Measurements from ENCODE around the gene SGPP1. TPM values are rescaled to one million over a fixed set of nuclear protein-coding genes. Genes with fewer than 3 reads are reported as not detected.
"Not testable (repeated sequence)": the region's sequence is repeated elsewhere in the genome, so short reads cannot be mapped to it uniquely, and the experiment has no call there.

The SGPP1 gene
- total RNA-seq, 2 donors from 2014 or later: 16.4 to 17.7 TPM

DNA sequence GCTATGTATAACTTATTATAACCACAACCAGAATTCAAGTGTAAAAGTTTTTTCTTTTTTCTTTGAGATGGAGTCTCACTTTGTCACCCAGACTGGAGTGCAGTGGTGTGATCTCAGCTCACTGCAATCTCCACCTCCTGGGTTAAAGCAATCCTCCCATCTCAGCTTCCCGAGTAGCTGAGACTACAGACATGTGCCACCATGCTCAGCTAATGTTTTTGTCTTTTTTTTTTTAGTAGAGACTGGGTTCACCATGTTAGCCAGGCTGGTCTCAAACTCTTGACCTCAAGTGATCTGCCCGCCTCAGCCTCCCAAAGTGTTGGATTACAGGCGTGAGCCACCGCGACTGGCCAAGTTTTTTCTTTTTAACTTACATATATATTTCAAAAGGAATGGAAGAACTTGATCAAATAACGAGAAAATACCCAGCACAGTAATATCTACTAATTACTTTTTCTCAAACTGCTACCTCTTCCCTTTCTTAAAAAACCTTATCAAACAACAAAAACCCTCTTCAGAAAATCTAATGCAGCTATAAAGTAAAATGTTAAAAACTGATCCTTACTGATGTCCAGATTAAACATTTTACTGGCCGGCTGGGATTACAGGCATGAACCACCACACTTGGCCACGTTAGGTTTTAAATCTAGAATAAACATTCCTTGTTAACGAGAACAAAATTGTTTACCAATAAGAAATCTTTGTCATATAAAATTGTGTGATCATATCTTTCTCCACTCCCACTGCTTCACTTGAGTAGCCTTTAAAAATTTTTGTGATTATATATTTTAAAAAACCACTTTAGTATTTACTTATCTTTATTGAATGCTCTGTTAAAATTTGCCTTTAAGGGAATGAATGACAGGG, 44.9 kb downstream of the SGPP1 start:
- intact Hi-C loops (cut with DNase I): no loop called here
- no peak for DNase-seq (ENCODE audit: low spot score)

DNA sequence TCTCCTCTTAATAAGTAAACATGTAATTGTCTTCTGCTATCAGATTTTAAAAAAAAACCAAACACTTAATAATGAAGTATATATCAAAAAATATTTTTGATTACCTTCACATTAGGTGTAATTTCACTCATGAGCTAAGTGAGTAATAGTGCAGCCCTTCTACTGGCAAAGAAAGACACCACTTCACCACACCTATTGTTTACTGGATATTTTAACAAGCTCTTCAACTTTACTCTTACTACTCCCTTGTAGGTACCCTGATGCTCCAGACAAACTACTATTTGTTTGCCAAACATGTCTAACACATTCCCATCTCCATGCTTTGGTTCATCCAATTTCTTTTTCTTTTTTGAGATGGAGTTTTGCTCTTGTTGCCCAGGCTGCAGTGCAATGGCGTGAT, 49.3 kb downstream of the SGPP1 start:
- no peak for DNase-seq (ENCODE audit: low spot score)
- intact Hi-C loops (cut with DNase I): no loop called here

DNA sequence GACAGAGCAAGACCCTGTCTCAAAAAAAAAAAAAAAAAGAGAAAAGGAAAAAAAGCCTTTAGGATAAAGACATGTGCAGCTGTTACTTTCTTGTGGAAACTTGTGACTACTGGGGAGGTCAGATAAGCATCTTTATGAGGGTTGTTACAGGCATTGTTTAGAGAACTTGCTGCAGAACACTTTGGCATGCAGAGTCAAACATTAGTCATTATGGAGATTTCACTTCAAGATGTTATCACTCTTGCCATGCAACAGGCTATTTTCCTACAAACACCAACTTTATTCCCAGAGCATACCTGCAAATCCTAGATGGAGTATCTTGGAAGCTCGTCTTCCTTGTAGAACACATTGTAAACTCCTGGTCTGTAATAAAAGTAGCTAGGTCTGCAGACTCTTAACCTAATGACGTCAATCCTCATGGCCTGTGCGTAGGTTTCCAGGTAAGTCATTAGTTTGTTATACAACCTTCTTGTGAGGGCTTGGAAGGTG, 49.9 kb downstream of the SGPP1 start:
- intact Hi-C loops (cut with DNase I): no loop called here
- DNase-seq (ENCODE audit: low spot score): no peak

DNA sequence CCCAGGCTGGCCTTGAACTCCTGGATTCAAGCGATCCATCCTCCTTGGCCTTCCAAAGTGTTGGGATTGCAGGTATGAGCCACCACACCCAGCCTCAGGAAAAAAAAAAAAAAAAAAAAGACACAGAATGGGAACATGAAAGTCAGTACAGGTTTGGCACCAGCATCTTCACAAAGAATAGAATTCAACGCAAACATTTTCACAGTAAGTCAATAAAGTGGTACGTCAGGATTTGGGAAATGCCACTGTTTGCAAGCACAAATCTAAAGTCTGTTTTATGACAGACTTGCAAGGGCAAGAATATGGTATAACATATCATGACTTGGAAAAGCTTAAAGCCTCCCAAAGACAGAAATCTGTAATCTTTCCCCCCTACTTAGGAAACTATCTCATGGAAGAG, 51.2 kb downstream of the SGPP1 start:
- DNase-seq (ENCODE audit: low spot score): no peak
- intact Hi-C loops (cut with DNase I): no loop called here

DNA sequence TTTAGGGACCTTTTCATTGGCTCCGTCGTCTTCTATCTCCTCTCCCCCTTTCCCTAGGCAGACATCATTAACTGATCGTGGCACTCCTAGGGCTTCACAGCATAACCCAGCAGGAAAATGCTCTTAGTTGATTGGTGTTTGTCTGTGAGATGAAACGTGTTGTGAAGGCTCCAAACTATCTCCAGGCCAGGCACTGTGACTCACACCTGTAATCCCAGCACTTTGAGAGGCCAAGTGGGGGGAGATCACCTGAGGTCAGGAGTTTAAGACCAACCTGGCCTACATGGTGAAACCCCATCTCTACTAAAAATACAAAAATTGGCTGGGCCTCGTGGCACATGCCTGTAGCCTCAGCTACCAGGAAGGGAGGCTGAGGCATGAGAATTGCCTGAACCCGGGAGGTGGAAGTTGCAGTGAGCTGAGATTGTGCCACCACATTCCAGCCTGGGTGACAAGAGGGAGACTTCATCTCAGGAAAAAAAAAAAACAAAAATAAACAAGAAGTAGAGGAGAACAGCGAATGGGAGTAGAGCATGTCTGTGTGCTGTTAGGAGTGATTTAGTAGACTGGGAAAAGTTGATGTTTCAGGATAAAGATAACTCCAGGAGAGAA, 53.9 kb downstream of the SGPP1 start:
- intact Hi-C loops (cut with DNase I): no loop called here
- DNase-seq (ENCODE audit: low spot score): no peak

DNA sequence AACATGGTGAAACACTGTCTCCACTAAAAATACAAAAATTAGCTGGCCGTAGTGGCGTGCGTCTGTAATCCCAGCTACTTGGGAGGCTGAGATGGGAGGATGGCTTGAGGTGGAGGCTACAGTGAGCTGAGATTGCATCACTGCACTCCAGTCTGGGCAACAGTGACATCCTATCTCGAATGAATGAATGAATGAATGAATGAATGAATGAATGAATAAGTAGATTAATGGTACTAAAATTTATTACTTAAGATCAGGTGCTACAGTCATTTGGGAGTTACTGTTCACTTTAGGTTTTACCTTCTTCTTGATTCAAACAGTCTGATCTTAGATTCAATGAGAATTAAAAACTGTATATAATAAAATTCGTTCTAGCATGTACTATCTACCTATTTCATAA, 54.6 kb downstream of the SGPP1 start:
- DNase-seq (ENCODE audit: low spot score): no peak
- intact Hi-C loops (cut with DNase I): no loop called here

DNA sequence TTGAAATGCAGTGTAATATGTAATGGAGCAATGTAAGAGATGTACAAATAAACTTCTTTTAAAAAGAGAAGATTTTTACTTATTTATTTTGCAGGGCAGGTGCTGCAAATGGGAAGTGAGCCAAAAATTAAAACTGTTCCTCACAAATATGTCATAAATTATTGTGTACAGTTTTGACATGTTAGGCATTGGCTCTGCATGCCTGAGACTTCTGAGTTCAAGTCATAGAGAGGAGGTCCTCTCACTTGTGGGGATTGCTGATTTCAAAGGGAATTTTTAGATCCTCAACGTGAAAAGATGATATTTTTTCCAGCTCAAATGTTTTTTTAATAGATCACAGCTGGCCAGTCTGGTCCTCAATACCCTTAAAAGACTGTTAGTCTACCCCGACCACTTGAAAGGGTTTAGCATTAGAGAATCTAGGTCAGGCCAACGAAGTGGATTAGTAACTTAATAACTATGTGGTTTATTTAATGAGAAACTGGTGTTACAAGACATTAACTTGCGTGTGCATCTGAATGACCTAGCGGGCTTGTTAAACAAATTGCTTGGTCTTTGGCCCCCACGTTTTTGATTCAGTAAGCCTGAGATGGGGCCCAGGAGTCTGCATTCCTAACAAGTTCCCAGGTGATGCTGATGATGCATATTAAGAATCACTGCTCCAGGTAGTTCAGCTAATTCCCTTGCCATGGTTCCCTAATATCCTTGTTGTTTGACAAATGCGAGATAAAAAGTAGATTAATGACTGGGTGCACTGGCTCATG, 55.3 kb downstream of the SGPP1 start:
- DNase-seq (ENCODE audit: low spot score): no peak
- intact Hi-C loops (cut with DNase I): no loop called here

DNA sequence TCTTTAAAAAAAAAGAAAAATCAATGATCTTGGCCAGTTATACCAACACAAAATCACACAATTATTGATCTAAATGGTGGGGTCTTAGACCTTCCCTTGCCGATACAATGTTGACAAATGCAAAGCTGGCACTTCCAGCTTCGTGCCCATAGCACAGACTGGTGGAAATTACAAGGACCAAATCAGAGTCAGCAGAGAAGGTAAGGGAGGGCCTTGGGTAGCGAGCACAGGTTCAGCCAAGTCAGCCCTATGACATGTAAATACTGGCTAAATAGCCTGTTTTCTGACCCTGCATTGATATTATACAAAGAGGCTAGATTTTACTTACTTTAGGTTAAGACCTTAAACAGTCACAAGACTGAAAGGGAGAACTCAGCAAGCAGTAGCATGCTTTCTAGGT, 55.9 kb downstream of the SGPP1 start:
- intact Hi-C loops (cut with DNase I): no loop called here
- no peak for DNase-seq (ENCODE audit: low spot score)

DNA sequence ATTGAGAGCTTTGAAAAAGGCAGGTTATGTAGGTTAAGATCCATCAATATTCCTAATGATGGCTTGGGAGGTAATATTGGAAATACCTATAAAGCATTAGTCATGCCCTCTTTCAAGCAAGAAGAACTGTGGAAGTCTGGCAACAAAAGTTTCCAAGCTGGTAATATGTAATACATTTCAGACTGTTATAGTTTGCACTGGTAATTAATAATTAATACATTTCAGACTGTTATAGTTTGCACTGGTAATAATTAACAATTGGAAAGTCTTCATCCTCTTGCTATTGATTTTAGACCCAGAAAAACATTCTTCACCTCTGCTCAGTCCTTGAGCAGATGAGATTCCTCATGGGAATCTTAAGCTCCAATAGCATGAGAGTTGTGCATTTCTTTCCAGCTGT, 57.2 kb downstream of the SGPP1 start:
- DNase-seq (ENCODE audit: low spot score): no peak

DNA sequence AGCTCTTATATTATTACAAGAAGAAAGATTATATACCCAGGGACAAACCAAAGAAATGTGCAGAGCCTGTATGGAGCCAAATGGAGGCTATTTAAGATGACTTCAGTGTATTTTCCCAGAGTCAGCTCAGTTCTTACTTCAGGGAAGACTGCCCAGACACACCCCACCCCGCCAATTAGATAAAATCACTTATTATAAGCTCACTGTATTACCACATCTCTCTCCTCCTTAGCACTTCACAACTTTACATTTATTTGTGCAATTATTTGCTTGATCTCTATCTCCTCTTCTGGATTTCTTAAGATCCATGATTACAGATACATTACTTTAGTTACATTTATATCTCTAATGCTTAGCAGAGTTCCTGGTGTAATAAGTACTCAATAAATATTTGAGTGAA, 61.5 kb downstream of the SGPP1 start:
- intact Hi-C loops (cut with DNase I): loop anchor here in 1 of 2 donors (10.0 kb wide), 1 partner anchor 1902 kb away; the partner anchor contains the start of gene SNAPC1
- DNase-seq (ENCODE audit: low spot score): no peak

More for the DNA sequence above, 57.2 kb downstream of the SGPP1 start:
- intact Hi-C loops (cut with DNase I): no loop called here

DNA sequence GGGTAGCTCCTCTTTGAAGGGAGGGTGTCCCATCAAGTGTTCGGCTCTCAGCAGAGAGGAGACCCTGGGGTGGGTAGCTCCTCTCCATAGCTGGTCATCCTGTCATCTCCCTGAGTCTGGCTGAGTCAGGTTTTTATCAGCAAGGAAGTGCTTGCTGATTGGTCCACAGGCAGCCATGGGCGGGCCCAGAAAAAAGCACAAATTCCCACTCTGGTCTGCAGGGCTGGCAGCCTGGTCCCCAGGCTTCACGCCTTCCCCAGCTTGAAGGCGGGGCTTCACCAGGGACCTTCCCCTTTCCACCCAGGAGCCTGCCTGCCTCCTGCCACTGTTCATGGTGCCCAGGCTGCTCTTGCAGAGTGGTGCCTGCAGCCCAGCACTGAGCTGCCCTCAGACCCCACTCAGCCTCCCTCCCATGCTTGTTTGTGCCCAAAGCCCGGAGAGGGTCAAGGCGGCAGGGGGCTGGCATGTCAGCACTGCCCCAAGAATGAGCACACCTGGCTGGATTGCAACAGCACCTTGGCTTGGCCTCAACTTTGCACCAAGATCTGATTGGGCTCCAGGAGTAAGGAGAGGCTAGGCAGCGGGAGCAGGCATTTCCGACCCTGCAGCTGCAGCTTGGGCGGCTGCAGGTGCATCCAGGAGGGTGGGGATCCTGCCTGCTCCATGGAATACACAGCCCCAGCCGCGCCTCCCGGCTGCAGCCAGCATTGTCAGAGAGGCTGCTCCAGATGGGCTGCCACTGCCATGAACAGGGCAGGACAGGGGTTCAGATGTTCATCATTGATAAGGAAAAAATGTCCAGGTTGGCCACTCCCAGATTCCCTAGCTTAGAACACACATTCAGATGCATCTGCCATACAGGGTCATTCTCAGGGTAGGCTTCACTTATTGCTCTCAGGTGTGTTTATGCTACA, 64.2 kb downstream of the SGPP1 start:
- intact Hi-C loops (cut with DNase I): loop anchor here in 1 of 2 donors (10.0 kb wide), 1 partner anchor 1899 kb away; the partner anchor contains the start of gene SNAPC1
- no peak for DNase-seq (ENCODE audit: low spot score)

DNA sequence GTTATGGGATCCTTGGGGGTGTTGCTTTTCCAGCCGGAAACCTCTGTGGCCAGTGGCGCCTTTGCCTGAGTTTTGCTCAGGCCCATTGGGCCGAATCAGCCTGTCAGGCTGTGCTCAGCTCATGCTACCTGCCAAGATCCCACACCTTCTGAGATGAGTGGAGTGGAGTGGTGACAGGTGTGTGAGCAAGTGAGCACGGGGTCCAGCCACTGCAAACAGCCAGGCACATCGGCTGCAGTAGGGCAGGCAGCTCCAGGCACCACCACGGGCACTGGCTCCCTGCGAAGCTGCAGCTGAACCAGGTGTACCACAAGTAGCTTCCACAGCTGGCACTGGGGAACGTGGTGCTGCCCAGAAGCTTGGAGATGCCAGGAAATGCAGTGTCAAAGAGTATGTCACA, 65.1 kb downstream of the SGPP1 start:
- no peak for DNase-seq (ENCODE audit: low spot score)
- intact Hi-C loops (cut with DNase I): loop anchor here in 1 of 2 donors (10.0 kb wide), 1 partner anchor 1898 kb away; the partner anchor contains the start of gene SNAPC1

DNA sequence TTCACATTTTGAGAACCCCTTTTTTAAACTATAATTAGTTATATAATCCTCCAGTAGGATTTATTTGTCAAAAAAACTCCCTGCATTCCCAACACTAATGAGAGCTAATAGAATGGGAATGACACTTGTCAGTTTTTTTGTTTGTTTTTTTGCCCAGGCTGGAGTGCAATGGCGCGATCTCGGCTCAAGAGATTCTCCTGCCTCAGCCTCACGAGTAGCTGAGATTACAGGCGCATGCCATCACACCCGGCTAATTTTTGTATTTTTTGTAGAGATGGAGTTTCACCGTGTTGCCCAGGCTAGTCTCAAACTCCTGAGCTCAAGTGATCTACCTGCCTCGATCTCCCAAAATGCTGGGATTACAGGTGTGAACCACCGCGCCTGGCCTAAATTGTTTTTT, 66.0 kb downstream of the SGPP1 start:
- DNase-seq (ENCODE audit: low spot score): not testable (repeated sequence)
- intact Hi-C loops (cut with DNase I): loop anchor here in 1 of 2 donors (10.0 kb wide), 1 partner anchor 1897 kb away; the partner anchor contains the start of gene SNAPC1

DNA sequence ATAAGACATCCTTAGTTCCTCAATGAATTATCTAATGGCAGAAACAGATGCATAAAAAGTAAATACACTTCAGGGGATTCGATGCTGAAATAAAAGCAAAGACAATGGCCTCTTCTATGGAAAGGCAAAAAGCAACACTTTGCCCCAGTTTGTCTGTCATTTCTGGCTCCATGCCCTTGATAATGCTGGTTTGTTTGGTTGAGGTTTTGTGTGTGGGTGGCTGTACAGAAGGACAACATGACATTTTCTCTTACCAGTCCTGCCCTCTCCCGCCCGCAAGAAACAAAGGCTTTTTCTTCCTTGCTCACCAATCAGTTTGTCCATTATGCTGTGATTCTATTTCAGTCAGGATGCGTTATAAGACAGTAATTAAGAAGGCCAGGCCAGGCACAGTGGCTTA, 68.1 kb downstream of the SGPP1 start:
- intact Hi-C loops (cut with DNase I): loop anchor here in 1 of 2 donors (10.0 kb wide), 1 partner anchor 1895 kb away; the partner anchor contains the start of gene SNAPC1
- no peak for DNase-seq (ENCODE audit: low spot score)

DNA sequence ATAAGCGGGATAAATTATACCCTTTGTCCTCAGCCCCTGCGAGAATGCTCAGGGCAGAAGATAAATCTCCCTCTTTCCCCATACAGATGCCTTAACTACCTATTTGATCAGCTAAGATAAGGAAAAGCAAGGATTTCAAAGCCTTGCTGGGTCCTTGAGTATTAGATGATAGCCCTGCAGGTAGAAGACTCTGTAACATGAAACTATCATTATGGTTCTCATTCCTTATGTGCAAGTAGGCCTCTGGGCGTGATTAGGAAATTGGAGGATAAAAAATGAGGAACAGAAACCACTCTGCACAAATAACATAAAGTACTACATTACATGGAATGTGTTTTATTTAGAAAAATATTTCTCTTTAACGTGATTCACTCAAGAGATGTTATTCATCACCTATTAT, 71.7 kb downstream of the SGPP1 start:
- no peak for DNase-seq (ENCODE audit: low spot score)
- intact Hi-C loops (cut with DNase I): no loop called here

DNA sequence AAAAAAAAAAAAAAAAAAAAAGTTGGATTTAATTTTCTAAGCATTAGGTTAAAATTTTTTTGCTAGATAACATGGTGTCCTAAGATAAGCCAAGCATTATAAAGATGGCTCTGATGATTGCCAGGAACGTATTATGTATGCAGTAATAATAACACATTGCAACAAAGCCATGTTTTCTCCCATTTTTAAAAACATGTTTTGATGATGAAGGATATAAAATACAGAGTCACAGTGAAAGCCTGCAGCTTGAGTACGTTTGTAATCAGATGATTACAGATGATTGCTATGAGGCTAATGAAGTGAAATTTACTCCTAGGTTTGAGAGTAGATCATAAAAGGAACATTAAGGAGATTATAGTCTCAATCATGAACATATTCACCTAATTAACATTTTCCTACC, 72.9 kb downstream of the SGPP1 start:
- intact Hi-C loops (cut with DNase I): no loop called here
- DNase-seq (ENCODE audit: low spot score): no peak

DNA sequence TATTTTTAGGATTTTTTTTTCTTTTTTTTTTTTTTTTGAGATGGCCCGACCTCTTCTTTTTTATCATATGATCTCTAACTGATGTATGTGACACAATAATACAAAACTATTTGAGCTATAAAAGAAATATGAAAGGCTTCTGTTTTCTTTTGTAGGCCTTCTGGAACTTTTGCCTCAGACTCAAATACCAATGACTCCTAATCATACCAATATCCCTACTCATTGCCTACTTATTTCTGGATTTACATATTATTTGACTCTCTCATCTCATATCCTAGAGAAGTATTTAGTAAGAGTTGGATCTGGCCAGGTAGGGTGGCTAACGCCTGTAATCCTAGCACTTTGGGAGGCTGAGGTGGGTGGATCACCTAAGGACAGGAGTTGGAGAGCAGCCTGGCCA, 73.5 kb downstream of the SGPP1 start:
- no peak for DNase-seq (ENCODE audit: low spot score)
- intact Hi-C loops (cut with DNase I): no loop called here

DNA sequence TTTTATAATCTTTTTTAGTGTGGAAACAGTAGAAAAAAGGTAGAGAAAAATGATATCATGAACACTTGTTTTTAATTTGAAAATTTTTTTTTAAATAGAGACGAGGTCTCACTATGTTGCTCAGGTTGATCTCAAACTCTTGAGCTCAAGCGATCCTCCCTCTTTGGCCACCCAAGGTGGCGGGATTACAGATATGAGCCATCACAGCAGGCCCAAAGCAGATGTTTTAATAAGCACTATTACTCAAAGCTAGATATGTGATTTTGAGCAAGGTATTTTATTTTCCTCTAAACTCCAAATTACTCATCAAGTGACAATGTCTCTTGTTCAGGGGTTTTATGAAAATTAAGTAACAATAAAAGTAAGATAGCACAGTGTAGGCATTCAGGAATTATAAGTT, 75.5 kb downstream of the SGPP1 start:
- no peak for DNase-seq (ENCODE audit: low spot score)
- intact Hi-C loops (cut with DNase I): no loop called here

Measured in posterior vena cava (tissue), 2 donors.